GM18870 (cell line): Measurements from ENCODE around the gene ADAM33.

Experiments
- ATAC-seq: cut with Tn5 transposase; IDR thresholded peaks from one replicate; pipeline ENCODE4 v1.9.1; 2021; ENCODE audit warnings: moderate library complexity; ENCODE audit not compliant: unreplicated experiment

ADAM33 gene, protein sequence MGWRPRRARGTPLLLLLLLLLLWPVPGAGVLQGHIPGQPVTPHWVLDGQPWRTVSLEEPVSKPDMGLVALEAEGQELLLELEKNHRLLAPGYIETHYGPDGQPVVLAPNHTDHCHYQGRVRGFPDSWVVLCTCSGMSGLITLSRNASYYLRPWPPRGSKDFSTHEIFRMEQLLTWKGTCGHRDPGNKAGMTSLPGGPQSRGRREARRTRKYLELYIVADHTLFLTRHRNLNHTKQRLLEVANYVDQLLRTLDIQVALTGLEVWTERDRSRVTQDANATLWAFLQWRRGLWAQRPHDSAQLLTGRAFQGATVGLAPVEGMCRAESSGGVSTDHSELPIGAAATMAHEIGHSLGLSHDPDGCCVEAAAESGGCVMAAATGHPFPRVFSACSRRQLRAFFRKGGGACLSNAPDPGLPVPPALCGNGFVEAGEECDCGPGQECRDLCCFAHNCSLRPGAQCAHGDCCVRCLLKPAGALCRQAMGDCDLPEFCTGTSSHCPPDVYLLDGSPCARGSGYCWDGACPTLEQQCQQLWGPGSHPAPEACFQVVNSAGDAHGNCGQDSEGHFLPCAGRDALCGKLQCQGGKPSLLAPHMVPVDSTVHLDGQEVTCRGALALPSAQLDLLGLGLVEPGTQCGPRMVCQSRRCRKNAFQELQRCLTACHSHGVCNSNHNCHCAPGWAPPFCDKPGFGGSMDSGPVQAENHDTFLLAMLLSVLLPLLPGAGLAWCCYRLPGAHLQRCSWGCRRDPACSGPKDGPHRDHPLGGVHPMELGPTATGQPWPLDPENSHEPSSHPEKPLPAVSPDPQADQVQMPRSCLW

DNA sequence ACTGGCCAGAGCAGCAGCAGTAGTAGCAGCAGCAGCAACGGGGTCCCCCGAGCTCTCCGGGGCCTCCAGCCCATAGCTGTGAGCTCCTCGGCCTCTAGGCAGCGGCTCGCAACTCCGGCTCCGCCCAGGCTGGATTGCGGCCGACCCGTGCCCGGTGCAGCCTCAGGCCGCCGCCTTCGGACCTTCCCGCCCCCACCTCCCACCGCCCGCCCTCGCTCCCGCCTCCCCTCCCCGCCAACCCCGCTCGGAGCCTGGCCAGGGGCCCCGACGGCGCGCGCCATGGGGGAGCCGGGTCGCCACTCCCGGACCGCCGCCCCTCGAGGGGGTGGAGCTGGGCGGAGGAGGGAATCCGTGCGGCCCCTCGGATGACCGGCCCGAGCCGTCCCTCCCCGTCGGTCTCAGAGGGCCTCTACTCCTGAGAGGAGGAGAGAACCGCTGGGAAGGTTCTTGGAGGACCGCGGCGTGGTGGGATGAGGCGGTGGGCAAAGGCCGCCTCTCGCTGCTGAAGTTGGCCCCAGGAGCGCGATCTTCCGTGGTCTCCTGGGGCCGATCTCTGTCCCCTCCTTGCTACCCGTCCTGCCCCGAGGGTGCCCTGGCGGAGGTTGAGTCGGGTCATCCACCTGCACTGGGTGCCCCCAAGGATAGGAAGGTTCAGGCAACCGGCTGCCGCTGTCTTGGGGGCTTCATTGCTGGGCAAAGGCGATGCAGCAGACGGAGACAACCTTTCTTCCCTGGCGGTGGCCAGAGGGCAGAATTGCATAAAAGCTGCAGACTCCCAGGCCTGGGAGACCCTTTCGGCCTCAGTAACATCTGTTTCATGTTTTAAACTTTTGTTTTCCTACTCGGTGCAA, at the start of gene ADAM33:
Gene ADAM33 (minus strand): TSS at position 80 of the 851 bp plus-strand sequence. CDS start 6 bp downstream, at position 74.
- ATAC-seq = no peak

GRCh38 chr20:3730803-3731672, 49.2 kb upstream of the ADAM33 start:
- no peak for ATAC-seq

- ATAC-seq = no peak
Measured at GRCh38 chr20:3729811-3730540, 48.2 kb upstream of the ADAM33 start.

DNA sequence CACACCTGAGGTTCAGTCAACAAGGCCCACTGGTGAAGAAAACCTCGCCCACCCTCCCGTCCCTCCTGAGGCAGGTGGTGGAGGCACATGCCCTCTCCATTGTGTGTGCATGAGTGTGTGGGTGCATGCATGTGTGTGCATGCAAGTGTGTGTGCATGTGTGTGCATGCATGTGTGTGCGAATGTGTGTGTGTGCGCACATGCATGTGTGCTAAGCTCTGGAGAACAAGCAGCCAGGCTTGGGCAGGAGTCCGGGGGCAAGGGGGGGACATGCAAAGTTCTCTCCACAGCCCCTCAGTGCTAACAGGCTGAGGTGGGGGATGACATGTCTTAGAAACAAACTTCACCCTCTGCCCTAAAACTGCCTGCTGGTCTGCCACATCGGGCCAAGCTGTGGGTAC, 47.6 kb upstream of the ADAM33 start:
- ATAC-seq = no peak

GRCh38 chr20:3728876-3729275, 47.1 kb upstream of the ADAM33 start:
- no peak for ATAC-seq

DNA sequence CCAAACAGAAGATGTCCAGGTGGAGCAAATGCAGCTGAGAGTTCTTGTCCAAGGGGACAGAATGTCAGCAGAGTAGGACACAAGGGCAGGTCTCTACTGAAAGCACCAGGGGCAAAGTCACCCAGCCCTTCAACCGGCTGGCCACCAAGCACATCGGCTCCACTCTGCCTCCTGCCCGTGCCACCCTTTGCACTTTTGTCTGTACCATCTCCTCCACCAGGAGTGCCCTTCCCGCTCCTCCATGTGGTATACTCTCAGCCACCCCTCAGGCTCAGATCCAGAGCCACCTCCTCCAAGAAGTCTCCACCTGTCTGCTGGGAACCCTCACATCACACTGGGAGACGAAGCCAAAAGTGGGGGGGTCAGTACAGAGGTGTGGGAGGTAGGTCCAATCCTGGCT, 46.5 kb upstream of the ADAM33 start:
- no peak for ATAC-seq

GRCh38 chr20:3727401-3728021, 45.7 kb upstream of the ADAM33 start:
- ATAC-seq = no peak

DNA sequence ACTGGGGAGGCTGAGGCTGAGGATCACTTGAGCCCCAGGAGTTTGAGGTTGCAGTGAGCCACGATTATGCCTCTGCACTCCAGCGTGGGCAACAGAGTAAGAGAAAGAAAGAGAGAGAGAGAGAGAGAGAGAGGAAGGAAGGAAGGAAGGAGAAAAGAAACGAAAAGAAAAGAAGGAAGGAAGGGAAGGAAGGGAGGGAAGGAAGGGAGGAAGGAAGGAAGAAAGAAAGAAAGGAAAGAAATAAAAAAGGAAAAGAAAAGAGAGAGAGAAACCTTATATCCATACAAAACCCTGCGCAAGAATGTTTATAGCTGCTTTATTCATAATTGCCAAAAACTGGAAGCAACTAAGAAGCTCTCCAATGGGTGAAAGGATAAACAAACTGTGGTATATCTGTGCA, 42.5 kb upstream of the ADAM33 start:
- no peak for ATAC-seq

GRCh38 chr20:3723284-3723683, 41.5 kb upstream of the ADAM33 start:
- no peak for ATAC-seq

GRCh38 chr20:3721912-3722311, 40.1 kb upstream of the ADAM33 start:
- no peak for ATAC-seq

DNA sequence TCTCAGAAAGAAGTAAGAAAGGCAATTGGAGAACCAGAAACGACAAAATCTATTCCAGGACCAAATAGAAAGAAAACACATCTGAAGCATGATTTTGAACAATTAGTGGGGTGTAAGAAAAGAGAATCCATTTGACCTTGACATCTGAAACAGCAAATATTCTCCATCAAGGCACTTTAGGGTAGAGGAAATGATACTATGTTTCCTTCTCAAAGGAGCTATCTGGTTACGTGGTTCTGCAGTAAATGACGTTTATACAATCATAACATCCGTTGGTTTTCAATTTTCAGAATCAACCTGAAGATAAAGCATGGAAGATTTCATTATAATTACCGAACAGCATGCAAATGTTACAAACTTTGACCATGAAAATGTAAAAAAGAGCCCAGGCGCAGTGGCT, 38.8 kb upstream of the ADAM33 start:
- no peak for ATAC-seq

DNA sequence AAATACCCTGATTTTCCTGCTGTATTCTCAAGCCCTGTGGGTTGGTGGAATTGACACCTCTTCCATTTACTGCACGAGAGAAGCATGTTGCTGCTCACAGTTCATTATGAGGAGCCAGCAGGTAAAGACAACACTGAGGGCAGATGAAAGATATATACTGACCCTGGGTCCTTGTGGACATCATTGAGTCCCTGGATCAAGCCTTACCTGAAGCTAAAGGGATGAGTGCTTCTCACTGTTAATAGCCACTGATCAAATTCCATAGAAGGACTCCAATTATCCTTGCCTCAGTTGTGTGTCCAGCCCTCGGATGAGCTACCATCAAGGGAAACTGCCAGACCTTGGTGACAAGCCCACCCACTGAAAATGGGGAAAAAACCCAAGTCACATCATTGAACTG, 38.3 kb upstream of the ADAM33 start:
- no peak for ATAC-seq

- no peak for ATAC-seq
Measured at GRCh38 chr20:3719046-3719445, 37.2 kb upstream of the ADAM33 start.

DNA sequence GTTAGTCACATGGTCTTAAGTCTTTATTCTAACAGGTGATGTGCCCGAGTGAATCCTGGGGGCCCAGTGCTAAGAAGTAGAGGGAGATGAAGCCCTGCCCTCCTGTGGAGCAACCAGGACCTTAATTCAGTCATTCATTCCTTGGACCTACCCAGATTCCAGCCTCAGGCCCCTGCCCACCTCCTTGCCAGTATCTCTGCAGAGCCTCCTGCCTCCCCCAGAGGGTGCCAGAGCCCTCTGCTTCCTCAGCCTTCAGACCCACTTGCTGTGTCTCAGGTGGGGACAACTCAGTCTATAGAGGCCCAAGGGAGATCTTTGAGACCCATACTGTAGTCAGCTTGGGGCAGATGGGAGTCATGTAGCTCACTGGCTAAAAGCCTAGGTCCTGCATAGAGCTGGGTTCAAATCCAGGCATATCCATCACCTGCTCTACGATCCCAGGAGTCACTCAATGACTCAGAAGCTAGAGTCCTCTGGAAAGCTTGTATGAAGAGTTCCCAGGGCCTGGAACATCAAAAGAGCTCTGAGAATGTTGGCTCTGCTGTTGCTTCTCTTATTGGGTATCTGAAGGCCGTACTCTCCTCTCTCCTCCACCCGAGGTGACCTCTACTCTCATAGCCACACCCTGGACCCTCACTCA, 34.5 kb upstream of the ADAM33 start:
- no peak for ATAC-seq

GRCh38 chr20:3714092-3714491, 32.3 kb upstream of the ADAM33 start:
- no peak for ATAC-seq

DNA sequence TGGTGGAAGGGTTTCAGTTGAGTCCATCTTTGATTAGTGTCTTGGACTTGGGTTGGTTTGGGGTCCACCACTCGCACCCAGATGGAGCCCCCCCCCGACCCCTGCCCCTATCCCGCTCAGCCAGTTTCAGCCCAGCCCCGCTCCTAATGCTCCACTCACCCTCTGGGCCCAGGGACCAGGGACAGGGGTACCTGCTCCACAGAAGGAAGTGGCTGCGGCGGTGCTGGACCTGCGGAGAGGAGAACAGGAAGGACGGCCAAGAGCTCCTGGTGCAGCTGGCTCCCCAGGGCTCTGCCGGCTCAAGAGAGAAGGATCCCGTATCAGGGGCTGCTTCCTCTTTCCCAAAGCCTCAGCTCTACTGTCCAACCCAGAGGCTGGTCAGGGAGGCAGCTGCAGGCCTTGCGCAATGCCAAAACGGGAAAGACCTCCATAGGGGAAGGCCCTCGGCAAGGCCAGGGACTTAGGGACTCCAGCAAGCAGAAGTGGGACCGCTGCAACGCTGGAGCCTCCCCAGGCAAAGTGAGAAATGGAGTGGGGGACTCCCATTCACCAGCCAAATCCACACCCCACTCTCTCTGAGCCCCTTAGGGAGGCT, 30.6 kb upstream of the ADAM33 start, which contains the start of gene SIGLEC1:
Gene SIGLEC1 (minus strand): TSS at position 322 of the 595 bp plus-strand sequence. CDS start 5,472 bp downstream, outside the sequence.
- no peak for ATAC-seq

GRCh38 chr20:3711484-3711941, 29.7 kb upstream of the ADAM33 start:
- ATAC-seq = no peak
